Hematopoietic multipotent progenitor cell treated with erythropoietin and hydrocortisone succinate and interleukin-3 and kit ligand, for 4 days (in vitro differentiated cells): ENCODE results near the gene SERPING1.

Experiments
- DNase-seq: peaks from one replicate; pipeline ENCODE4 v3.0.0-alpha.2; 2015

SERPING1 gene

DNA sequence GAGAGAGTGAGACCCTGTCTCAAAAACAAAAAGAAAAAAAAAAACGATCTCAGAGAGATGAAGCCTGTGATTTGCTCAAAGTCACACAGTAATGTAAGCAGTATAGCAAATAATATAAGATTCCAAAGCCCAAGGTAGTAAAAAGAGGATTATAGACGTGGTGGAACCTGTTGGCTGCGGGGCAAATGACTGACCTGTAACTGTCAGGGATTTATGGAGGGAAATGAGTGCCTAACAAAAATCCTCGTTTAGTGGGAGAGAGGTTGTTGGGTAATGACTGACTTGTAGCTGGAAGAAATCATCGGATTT lies 59.4 kb downstream of the SERPING1 start:
- DNase-seq = no peak

DNA sequence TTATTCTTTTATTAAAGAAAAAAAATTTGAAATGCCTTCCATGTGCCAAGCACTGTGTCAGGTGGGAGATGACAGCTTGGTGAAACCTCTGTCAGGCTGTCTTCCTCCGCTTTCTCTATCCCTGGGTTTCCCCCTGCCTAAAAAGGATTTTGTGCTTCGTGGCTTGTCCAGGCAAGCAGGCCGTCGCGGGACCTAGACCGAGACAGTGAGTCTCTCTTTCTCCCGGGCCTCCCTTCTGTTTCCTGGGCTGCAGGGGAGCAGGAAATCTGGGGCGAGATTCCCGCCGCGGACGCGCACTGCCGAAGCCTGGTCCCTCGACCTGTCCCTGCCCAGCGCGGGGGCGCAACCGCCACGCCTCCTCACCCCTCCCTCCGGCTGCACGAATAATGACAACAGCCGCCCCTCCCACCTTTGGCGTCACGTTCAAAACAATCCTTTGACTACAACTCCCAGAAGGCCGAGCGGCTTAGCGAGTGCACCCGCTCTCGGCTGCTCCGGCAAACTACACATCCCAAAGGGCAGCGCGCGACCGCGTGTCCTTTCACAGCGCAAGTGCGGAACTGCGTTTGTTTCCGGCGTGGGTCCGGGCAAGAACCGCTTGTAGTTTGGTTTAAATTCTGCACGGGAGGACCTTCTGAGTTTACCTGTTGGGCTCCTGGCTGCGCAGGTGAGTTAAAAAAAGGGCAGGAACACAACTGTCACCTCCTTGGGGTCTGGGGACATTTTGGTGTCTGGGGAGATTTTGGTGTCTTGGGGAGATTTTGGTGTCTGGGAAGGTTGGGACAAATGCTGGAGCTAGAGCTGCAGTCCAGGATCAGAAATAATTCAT lies 59.9 kb downstream of the SERPING1 start, which contains the start of gene CLP1:
Gene CLP1, plus strand, starts transcription at position 569 of the 829 bp plus-strand sequence. CDS start 1,715 bp downstream, outside the sequence.
- peak; percentile 100 for DNase-seq

DNA sequence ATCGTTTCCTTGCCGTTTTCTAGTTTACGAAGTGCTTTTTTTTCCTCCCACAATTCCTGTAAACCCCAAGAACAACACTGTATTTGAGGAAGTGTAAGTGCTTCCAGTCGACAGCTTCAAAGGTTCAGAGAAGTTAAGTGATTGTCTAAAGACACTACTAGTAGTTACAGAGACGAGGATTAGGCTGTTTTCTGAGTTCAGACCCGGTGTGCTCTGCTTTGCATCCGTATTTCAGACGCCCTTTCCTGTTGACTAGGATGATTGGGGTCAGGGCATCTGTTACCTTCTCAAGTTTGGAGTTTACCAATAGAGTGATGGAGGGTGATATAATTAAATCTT lies 60.5 kb downstream of the SERPING1 start:
- no peak for DNase-seq

DNA sequence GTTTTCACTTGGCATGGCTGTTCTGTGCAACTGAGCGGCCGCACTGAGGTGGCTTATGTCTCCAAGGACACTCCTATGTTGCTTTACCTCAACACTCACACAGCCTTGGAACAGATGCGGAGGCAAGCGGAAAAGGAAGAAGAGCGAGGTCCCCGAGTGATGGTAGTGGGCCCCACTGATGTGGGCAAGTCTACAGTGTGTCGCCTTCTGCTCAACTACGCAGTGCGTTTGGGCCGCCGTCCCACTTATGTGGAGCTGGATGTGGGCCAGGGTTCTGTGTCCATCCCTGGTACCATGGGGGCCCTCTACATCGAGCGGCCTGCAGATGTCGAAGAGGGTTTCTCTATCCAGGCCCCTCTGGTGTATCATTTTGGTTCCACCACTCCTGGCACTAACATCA lies 62.2 kb downstream of the SERPING1 start:
- no peak for DNase-seq

GRCh38 chr11:57662893-57663292 lies 65.4 kb downstream of the SERPING1 start:
- DNase-seq = peak; percentile 66

GRCh38 chr11:57663975-57664374 lies 66.5 kb downstream of the SERPING1 start:
- no peak for DNase-seq
